GM23338 (cell line): ENCODE results near the gene OAS2.

Experiments
- CREB1 ChIP-seq: fragments of 250-450 bp; sonication (Bioruptor Pico); IDR thresholded peaks from 2 replicates; pipeline ENCODE4 v1.5.0; 2020; ENCODE audit warnings: low read depth, mild to moderate bottlenecking, moderate library complexity
- CTCF ChIP-seq, 2 experiments: fragments of 200-600 bp in 1 of 2; sonication (generic) in 1 of 2; conservative IDR thresholded peaks; 2 replicates each; pipeline versions ENCODE4 v1.5.1 to v1.6.1; 2016 to 2017; ENCODE audit warnings: antibody characterized with exemption in 2 of 2, low read depth in 2 of 2, mild to moderate bottlenecking in 2 of 2, moderate library complexity in 1 of 2
- ETS1 ChIP-seq: IDR thresholded peaks from 2 replicates; pipeline ENCODE4 v1.6.1; 2016; ENCODE audit warnings: antibody characterized with exemption
- EZH2 ChIP-seq: fragments of 200-600 bp; sonication (generic); IDR thresholded peaks from one replicate; pipeline ENCODE4 v1.8.0; 2017; ENCODE audit warnings: antibody characterized with exemption, mild to moderate bottlenecking, low read depth; ENCODE audit not compliant: unreplicated experiment
- EZH2phosphoT487 ChIP-seq: fragments of 200-600 bp; sonication (generic); IDR thresholded peaks from one replicate; pipeline ENCODE4 v1.8.1; 2018; ENCODE audit warnings: antibody characterized with exemption; ENCODE audit not compliant: unreplicated experiment
- JUNB ChIP-seq: IDR thresholded peaks from one replicate; pipeline ENCODE4 v1.6.1; 2016; ENCODE audit warnings: antibody characterized with exemption; ENCODE audit not compliant: unreplicated experiment
- NANOG ChIP-seq: IDR thresholded peaks from 2 replicates; pipeline ENCODE4 v1.6.1; 2016; ENCODE audit warnings: antibody characterized with exemption, borderline replicate concordance
- POLR2AphosphoS5 ChIP-seq: IDR thresholded peaks from 2 replicates; pipeline ENCODE4 v1.6.1; 2016; ENCODE audit warnings: antibody characterized with exemption, low read depth
- REST ChIP-seq: IDR thresholded peaks from one replicate; pipeline ENCODE4 v1.6.1; 2018; ENCODE audit warnings: antibody characterized with exemption; ENCODE audit not compliant: unreplicated experiment
- STAT1 ChIP-seq: IDR thresholded peaks from one replicate; pipeline ENCODE4 v1.6.1; 2016; ENCODE audit warnings: antibody characterized with exemption; ENCODE audit not compliant: unreplicated experiment
- ZNF114 ChIP-seq: fragments of 250-450 bp; sonication (Bioruptor Pico); IDR thresholded peaks from 2 replicates; pipeline ENCODE4 v1.5.0; 2020; ENCODE audit warnings: mild to moderate bottlenecking, moderate library complexity
- ZNF331 ChIP-seq: fragments of 250-450 bp; sonication (Bioruptor Pico); IDR thresholded peaks from 2 replicates; pipeline ENCODE4 v1.5.0; 2020; ENCODE audit warnings: low read depth, mild to moderate bottlenecking, moderate library complexity
- ZNF462 ChIP-seq: fragments of 250-450 bp; sonication (Bioruptor Pico); IDR thresholded peaks from 2 replicates; pipeline ENCODE4 v1.5.0; 2020; ENCODE audit warnings: mild to moderate bottlenecking, moderate library complexity

GRCh38 chr12:112965643-112966042, 12.7 kb upstream of the OAS2 start:
- no peak for TF ChIP-seq ETS1
- TF ChIP-seq CTCF (conservative IDR thresholded peaks at IDR 0.05; ENCODE audit: low read depth in 2 of 2) = no peak
- TF ChIP-seq CREB1 (CRISPR knock-in tag) = no peak
- no peak for TF ChIP-seq REST
- no peak for TF ChIP-seq POLR2AphosphoS5
- no peak for TF ChIP-seq EZH2
- no peak for TF ChIP-seq JUNB
- TF ChIP-seq STAT1 = no peak
- no peak for TF ChIP-seq EZH2phosphoT487
- no peak for TF ChIP-seq NANOG
- no peak for TF ChIP-seq ZNF331
- no peak for TF ChIP-seq ZNF114 (CRISPR knock-in tag)
- no peak for TF ChIP-seq ZNF462
